GM18502 (cell line): ENCODE results near the gene PRSS57.
"Not testable (repeated sequence)": the region's sequence is repeated elsewhere in the genome, so short reads cannot be mapped to it uniquely, and the experiment has no call there.

Experiments
- ATAC-seq: cut with Tn5 transposase; IDR thresholded peaks from one replicate; pipeline ENCODE4 v1.9.1; 2021; ENCODE audit warnings: mild to moderate bottlenecking; ENCODE audit not compliant: unreplicated experiment, poor library complexity

The PRSS57 gene

GRCh38 chr19:723714-724113 lies 28.5 kb upstream of the PRSS57 start:
- ATAC-seq: no peak

GRCh38 chr19:723247-723646 lies 28.0 kb upstream of the PRSS57 start:
- no peak for ATAC-seq

GRCh38 chr19:722553-723101 lies 27.4 kb upstream of the PRSS57 start:
- no peak for ATAC-seq

- ATAC-seq: no peak
Measured at GRCh38 chr19:720345-721160, 25.3 kb upstream of the PRSS57 start.

GRCh38 chr19:719636-720344 lies 24.5 kb upstream of the PRSS57 start:
- ATAC-seq: no peak

- ATAC-seq: no peak
Measured at GRCh38 chr19:718991-719512, 23.8 kb upstream of the PRSS57 start.

GRCh38 chr19:718251-718951 lies 23.1 kb upstream of the PRSS57 start:
- no peak for ATAC-seq

GRCh38 chr19:715347-715746 lies 20.1 kb upstream of the PRSS57 start:
- ATAC-seq: no peak

- no peak for ATAC-seq
Measured at GRCh38 chr19:711254-711653, 16.0 kb upstream of the PRSS57 start.

- no peak for ATAC-seq
Measured at GRCh38 chr19:710767-711166, 15.5 kb upstream of the PRSS57 start.

- ATAC-seq: no peak
Measured at GRCh38 chr19:709965-710571, 14.8 kb upstream of the PRSS57 start.

- ATAC-seq: no peak
Measured at GRCh38 chr19:709196-709964, 14.1 kb upstream of the PRSS57 start.

- ATAC-seq: no peak
Measured at GRCh38 chr19:708154-709143, 13.2 kb upstream of the PRSS57 start, which contains the start of gene PALM. Gene PALM (plus strand): TSS chr19:708935. CDS start chr19:709147, 212 bp downstream.

GRCh38 chr19:704447-704741 lies 9.1 kb upstream of the PRSS57 start:
- ATAC-seq: no peak

- no peak for ATAC-seq
Measured at GRCh38 chr19:703651-704446, 8.6 kb upstream of the PRSS57 start.

- ATAC-seq: no peak
Measured at GRCh38 chr19:703329-703650, 8.0 kb upstream of the PRSS57 start.

GRCh38 chr19:702847-703246 lies 7.6 kb upstream of the PRSS57 start:
- not testable (repeated sequence) for ATAC-seq

GRCh38 chr19:699885-700284 lies 4.6 kb upstream of the PRSS57 start:
- ATAC-seq: not testable (repeated sequence)
